Heart left ventricle (tissue), 16 donors: ENCODE results near the gene PDE3A. TPM values are rescaled to one million over a fixed set of nuclear protein-coding genes. Genes with fewer than 3 reads are reported as not detected.

Experiments used
- ATAC-seq, 4 donors: fragments of 200-7000 bp; cut with Tn5 transposase; one replicate each; pipeline ENCODE4 v1.9.1; 2020 to 2022; ENCODE audit warnings: moderate library complexity in 4 of 4, mild to moderate bottlenecking in 3 of 4, moderate number of reproducible peaks in 1 of 4
- DNase-seq, 5 donors: peaks; one replicate each; pipeline ENCODE4 v3.0.0-alpha.2; 2020
- H3K27ac ChIP-seq, 12 donors: fragments of 200-600 bp; sonication (generic) in 4 of 12; one replicate each; pipeline versions ENCODE4 v1.5.0 to v1.8.0; 2016 to 2022; ENCODE audit warnings: mild to moderate bottlenecking in 2 of 12
- H3K27me3 ChIP-seq, 9 donors: fragments of 200-600 bp; sonication (generic) in 2 of 9; one replicate each; pipeline versions ENCODE4 v1.5.1 to v1.8.0; 2016 to 2022; ENCODE audit warnings: mild to moderate bottlenecking in 3 of 9
- H3K36me3 ChIP-seq, 9 donors: fragments of 200-600 bp; sonication (generic) in 2 of 9; one replicate each; pipeline versions ENCODE4 v1.5.0 to v1.8.0; 2018 to 2022; ENCODE audit warnings: mild to moderate bottlenecking in 2 of 9
- H3K4me1 ChIP-seq, 12 donors: fragments of 200-600 bp; sonication (generic) in 4 of 12; one replicate each; pipeline versions ENCODE4 v1.5.0 to v1.8.0; 2016 to 2022; ENCODE audit warnings: mild to moderate bottlenecking in 3 of 12
- H3K4me3 ChIP-seq, 12 donors: fragments of 200-600 bp; sonication (generic) in 4 of 12; one replicate each; pipeline versions ENCODE4 v1.5.0 to v1.8.0; 2017 to 2022; ENCODE audit warnings: mild to moderate bottlenecking in 9 of 12, moderate library complexity in 4 of 12
- H3K9me3 ChIP-seq, 12 donors: fragments of 200-600 bp; sonication (generic) in 4 of 12; one replicate each; pipeline versions ENCODE4 v1.5.0 to v1.8.0; 2016 to 2022; ENCODE audit warnings: mild to moderate bottlenecking in 1 of 12
- CTCF ChIP-seq, 12 donors: fragments of 200-600 bp; sonication (generic) in 4 of 12; IDR thresholded peaks; one replicate each; pipeline versions ENCODE4 v1.5.0 to v1.8.0; 2018 to 2022; ENCODE audit warnings: antibody characterized with exemption in 12 of 12, mild to moderate bottlenecking in 5 of 12
- POLR2A ChIP-seq, 2 donors: fragments of 450-650 bp; IDR thresholded peaks; one replicate each; pipeline ENCODE4 v1.6.1; 2017; ENCODE audit warnings: antibody characterized with exemption in 2 of 2, mild to moderate bottlenecking in 2 of 2, moderate library complexity in 2 of 2
- whole genome bisulfite sequencing, 4 donors: extraction: QIAGEN DNeasy Blood & Tissue Kit in 2 of 4; methylation state at CpG; one replicate each; pipeline versions ENCODE4 v1.1.5 to v1.1.7; 2013 to 2018; 5-methylcytosine and 5-hydroxymethylcytosine counted together
- intact Hi-C, 10 donors: fragments of 100-400 bp; cut with DNase I; formaldehyde crosslinking; loops; one replicate each; pipeline versions ENCODE4 v1.11.1 to v1.14.2; 2022
- polyA plus RNA-seq, 2 donors: library from polyadenylated mRNA; stranded (reverse); fragments of 200-250 nt; gene quantifications; one replicate each; pipeline ENCODE4 v1.2.3, GENCODE V29; 2013
- total RNA-seq, 9 donors: library from RNA; depleted of rRNA in 2 of 9; stranded (reverse); fragments of >200 nt in 2 of 9; fragmentation: NEBNext Ultra II Directional in 3 of 9; extraction: Animal tissue kit (Norgen Biotek cat#: 25700) in 3 of 9; gene quantifications; one replicate each; pipeline versions ENCODE4 v1.1.0 to v1.2.4, GENCODE V29; 2016 to 2023
- donor health status: ischemic (EF 13 %, LVEDD 7.1; RV severe dilation, severe dysfunction).
- donor health status: healthy with polysubstance abuse.
- donor health status: DM: no; HTN: yes; CAD: no.
- donor health status: DM: no; HTN: no; CAD: no.
- donor health status: ischemic (EF 25% LVEDD 6.9; RV normal size, moderate dysfunction).
- donor health status: ischemic (EF 25% LVEDD 5.7; RV mildly dilated, moderate dysfunction).
- donor health status: healthy.
- donor health status: DM: yes; HTN: yes; CAD: no.
- donor health status: ischemic (EF 35%, LVEDD 5.7; RV mildly dilated, moderate dysfunction).
- donor health status: nonischemic (EF 11% LVEDD 7.7; RV severe dilation, severe dysfunction).
- donor health status: DM: yes; HTN: yes; CAD: no.
- donor health status: PGD.
- donor health status: ischemic (EF 29% LVEDD 5.4; RV normal size, mild dysfunction).
- donor health status: nonischemic (EF 23%, LVEDD 6.1; RV moderate dilation, normal function).

PDE3A gene
- total and polyA plus RNA-seq, 11 donors, result 44.5 to 295 (median 183) TPM

GRCh38 chr12:20567413-20567812 lies 199.1 kb downstream of the PDE3A start:
- ATAC-seq (peak in 1 of 4 donors; percentile 47), DNase-seq (no peak)
- peak overlapping the region in 1 of 12 donors; percentile 1 for H3K27ac ChIP-seq
- no peak overlapping the region for H3K4me3 ChIP-seq
- no peaks in the 10 kb centered on the region for H3K36me3 ChIP-seq
- TF ChIP-seq CTCF (IDR thresholded peaks at IDR 0.05) (no peak), POLR2A (IDR thresholded peaks at IDR 0.05) (no peak)
- no peaks in the 10 kb centered on the region for H3K27me3 ChIP-seq
- H3K4me1 ChIP-seq, result peaks cover 0 to 45% (median 8%) of the 10 kb centered on the region in 12 donors
- H3K9me3 ChIP-seq, result no peaks in the 10 kb centered on the region
- intact Hi-C loops, result no loop called here

- intact Hi-C loops, result no loop called here
- WGBS, 4 donors, result 69 to 78% (median 71%) methylated on average over 5 of the region's 5 CpGs
- peaks cover 0 to 48% (median 8%) of the 10 kb centered on the region in 12 donors for H3K4me1 ChIP-seq
Measured at GRCh38 chr12:20572451-20572850, 204.1 kb downstream of the PDE3A start.

GRCh38 chr12:20576528-20576927 lies 208.2 kb downstream of the PDE3A start:
- Histone ChIP-seq H3K27me3 (no peaks in the 10 kb centered on the region), H3K4me1 (peaks cover 0 to 47% (median 4%) of the 10 kb centered on the region in 12 donors), H3K36me3 (no peaks in the 10 kb centered on the region), H3K27ac (peak overlapping the region in 1 of 12 donors; percentile 66), H3K4me3 (no peak overlapping the region), H3K9me3 (no peaks in the 10 kb centered on the region)
- intact Hi-C loops, result no loop called here
- DNase-seq, result no peak
- TF ChIP-seq POLR2A (IDR thresholded peaks at IDR 0.05) (no peak), CTCF (IDR thresholded peaks at IDR 0.05) (no peak)
- ATAC-seq, result no peak
- WGBS, 4 donors, result 65 to 72% (median 68%) methylated on average over 3 of the region's 3 CpGs

More at GRCh38 chr12:20572451-20572850, 204.1 kb downstream of the PDE3A start:
- ATAC-seq (no peak), DNase-seq (no peak)
- H3K27me3 ChIP-seq, result no peaks in the 10 kb centered on the region
- no peaks in the 10 kb centered on the region for H3K36me3 ChIP-seq
- TF ChIP-seq CTCF (IDR thresholded peaks at IDR 0.05) (no peak), POLR2A (IDR thresholded peaks at IDR 0.05) (no peak)
- no peak overlapping the region for H3K4me3 ChIP-seq
- H3K27ac ChIP-seq, result no peak overlapping the region
- no peaks in the 10 kb centered on the region for H3K9me3 ChIP-seq

- Histone ChIP-seq H3K4me1 (peaks cover 0 to 43% (median 4%) of the 10 kb centered on the region in 12 donors), H3K36me3 (no peaks in the 10 kb centered on the region), H3K9me3 (no peaks in the 10 kb centered on the region), H3K27me3 (no peaks in the 10 kb centered on the region), H3K27ac (peak overlapping the region in 1 of 12 donors; percentile 66), H3K4me3 (no peak overlapping the region)
- intact Hi-C loops, result no loop called here
- 31 to 51% (median 37%) methylated on average over 2 of the region's 2 CpGs for WGBS, 4 donors
- peak in 3 of 4 donors; percentile 8 to 56 (median 39) for ATAC-seq
- no peak for DNase-seq
- TF ChIP-seq POLR2A (IDR thresholded peaks at IDR 0.05) (no peak), CTCF (IDR thresholded peaks at IDR 0.05) (no peak)
Measured at GRCh38 chr12:20577054-20577453, 208.7 kb downstream of the PDE3A start.
